ENCODE data around the gene SHISA9.

DNA sequence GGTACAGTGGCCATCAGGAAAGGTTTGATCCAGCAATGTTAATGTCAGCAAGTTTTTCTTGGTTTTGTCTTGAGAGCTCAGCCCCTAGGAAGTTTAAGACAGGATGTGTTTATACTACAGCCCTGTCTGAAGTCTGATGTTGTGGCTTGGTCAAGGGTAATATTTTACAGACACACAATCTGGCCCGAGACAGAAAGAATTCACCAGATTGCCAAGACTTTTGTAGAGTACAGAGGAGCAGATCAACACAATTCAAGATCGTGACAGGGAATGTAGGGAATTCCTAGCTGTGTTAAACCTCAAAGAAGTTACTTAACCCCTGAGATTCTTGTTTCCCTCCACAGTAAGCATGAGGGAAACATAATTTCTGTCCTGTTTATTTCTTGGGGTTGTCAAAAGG lies 63.1 kb downstream of the SHISA9 start:
- TF ChIP-seq, protein P1, sequence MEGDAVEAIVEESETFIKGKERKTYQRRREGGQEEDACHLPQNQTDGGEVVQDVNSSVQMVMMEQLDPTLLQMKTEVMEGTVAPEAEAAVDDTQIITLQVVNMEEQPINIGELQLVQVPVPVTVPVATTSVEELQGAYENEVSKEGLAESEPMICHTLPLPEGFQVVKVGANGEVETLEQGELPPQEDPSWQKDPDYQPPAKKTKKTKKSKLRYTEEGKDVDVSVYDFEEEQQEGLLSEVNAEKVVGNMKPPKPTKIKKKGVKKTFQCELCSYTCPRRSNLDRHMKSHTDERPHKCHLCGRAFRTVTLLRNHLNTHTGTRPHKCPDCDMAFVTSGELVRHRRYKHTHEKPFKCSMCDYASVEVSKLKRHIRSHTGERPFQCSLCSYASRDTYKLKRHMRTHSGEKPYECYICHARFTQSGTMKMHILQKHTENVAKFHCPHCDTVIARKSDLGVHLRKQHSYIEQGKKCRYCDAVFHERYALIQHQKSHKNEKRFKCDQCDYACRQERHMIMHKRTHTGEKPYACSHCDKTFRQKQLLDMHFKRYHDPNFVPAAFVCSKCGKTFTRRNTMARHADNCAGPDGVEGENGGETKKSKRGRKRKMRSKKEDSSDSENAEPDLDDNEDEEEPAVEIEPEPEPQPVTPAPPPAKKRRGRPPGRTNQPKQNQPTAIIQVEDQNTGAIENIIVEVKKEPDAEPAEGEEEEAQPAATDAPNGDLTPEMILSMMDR (IDR thresholded peaks at IDR 0.05): no peak
- no peak for TF ChIP-seq ZFX (IDR thresholded peaks at IDR 0.05; ENCODE audit: borderline replicate concordance)

Measured in 22Rv1 (cell line).